Hematopoietic multipotent progenitor cell treated with erythropoietin and hydrocortisone succinate and interleukin-3 and kit ligand, for 4 days (in vitro differentiated cells): Measurements from ENCODE around the gene EPG5.
"Not testable (repeated sequence)": the region's sequence is repeated elsewhere in the genome, so short reads cannot be mapped to it uniquely, and the experiment has no call there.

Source experiments
- DNase-seq: peaks from one replicate; pipeline ENCODE4 v3.0.0-alpha.2; 2015

EPG5 gene

DNA sequence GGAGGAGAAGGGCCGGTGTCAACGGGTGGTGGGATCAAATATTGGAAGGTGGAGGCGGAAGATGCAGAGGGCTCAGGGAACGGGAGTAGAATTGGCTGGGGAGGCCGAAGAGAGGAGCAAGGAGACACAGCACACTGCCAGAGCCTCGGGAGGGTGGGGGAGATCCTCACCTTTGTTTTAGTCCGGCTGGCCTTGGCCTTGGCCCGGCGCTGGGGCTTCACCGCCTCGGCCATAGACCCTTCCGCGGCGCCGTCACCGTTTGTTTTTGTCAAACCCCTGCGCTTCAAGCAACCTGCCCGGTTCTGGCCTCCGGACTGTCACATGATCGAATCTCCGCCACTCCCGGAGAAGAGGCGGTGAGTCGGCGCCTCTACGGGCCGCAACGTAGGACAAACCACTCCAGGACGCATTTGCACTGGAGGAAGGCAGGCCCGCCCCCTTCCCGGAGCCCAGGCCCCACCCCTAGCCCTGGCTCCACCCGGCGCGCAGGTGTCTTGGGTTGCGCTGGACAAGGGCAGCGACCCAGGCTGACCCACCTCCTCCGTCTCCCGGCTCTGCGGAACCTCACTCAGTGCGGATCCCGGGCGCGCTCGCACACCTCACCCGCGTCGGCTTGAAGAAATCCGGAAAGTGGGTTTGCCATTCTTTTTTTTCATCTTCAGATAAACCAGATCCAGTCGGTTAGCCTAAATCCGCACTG is at the start of gene EPG5:
TSS of gene EPG5 (minus strand) at position 323 of the 700 bp plus-strand sequence. CDS start at position 233, 90 bp downstream.
- peak; percentile 98 for DNase-seq

DNA sequence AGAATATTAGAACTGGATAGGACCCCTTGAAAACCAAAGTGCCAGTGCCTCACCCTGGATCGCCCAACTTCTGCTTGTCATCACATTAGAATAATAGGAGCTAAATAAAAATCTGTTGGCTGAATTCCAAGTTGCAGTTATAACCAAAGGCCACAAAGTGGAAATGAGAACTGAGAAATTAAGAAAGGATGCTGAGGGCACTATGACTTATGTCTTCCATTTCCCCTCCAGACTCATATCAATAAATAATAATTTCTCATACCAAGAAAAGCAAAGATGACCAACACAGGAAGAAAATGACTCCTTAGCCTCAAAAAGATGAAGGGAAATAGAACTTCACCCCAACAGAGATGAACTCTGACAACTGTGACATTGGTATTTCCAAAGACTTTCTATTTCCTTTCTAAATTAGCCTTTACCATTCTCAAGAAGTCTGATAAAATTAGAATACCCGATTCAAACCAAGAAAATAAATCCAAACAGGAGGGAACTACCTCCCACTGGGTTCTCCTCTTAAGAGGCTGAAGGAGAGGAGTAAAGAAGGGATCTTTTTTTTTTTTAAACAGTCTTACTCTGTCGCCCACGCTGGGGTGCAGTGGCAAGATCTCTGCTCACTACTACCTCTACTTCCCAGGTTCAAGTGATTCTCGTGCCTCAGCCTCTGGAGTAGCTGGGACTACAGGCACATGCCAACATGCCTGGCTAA is 46.5 kb upstream of the EPG5 start:
- DNase-seq, result peak; percentile 75

DNA sequence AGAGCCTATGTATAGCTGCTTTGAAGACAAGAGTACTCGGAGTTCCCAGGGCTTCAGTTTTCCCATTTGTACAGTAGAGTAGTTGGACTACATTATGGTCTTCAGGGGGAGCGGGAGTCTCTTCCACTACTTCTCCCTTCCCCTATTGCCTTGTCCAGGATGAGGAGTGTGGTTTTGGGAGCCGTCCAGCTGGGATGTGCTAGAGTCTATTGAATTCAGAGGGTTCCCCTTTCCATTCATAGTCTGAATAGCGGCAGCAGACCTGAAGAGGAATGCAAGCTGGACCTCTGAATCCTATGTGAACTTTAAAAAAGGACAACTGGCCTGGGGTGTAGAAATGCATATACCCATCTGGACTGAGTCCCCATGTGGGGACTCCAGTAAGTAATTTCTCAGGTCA is 43.5 kb upstream of the EPG5 start:
- no peak for DNase-seq

DNA sequence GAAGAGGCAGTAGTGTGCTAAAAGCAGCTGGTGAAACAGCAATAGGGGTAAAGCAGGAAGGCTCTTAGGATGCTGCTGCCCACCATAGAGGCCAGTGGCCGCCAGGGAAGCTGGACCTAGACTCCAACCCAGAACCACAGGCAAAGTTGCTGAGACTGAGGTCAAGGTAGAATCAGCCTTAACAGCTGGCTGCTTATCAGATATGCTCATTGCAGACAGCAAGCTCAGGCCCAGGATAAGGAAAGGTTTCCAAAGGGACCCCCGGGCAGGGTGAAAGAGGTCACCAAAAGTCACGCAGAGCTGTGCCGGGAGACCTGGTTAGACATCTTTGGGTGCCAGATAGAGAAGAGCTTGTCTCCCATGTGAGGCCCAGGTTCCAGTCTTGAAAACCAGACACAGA is 42.9 kb upstream of the EPG5 start:
- DNase-seq, result no peak

DNA sequence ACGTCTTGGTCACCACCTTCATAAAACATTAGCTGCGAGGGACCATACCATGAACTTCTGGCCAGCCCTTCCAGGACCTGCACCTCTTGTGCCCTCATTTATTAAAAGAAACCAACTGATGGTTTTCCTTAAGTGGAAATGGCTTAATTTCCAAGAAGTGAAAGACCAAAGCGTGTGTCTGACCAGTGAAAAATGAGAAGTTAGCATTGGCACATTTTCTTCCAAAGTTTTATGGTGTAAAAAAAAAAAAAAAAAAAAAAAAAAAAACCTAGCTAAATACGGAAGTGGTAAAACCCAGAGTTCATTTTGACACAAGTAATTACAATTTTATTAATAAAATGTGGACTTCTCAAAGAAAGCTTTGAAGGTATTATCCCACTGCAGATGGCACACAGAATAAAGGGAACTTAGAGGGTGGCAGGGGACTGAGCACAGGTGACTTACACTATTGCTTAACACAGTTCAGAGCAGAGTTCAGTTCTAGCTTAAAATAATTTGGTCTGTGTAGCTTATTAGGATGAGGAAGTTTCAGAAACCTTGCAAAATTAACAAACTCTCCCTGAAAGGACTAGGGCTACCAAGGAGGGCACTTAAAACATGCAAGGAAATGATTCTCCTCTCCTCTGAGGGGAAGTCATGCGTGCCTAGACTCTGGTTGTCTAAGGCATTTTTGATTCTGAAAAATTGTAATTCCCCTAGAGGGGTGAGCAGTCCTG is 42.2 kb upstream of the EPG5 start:
- DNase-seq, result peak; percentile 72

GRCh38 chr18:46008531-46008930 is 41.4 kb upstream of the EPG5 start:
- no peak for DNase-seq

GRCh38 chr18:46007165-46007564 is 40.0 kb upstream of the EPG5 start:
- DNase-seq, result no peak

- no peak for DNase-seq
Observed at GRCh38 chr18:46002934-46003333, 35.8 kb upstream of the EPG5 start.

GRCh38 chr18:46001892-46002291 is 34.8 kb upstream of the EPG5 start:
- peak; percentile 33 for DNase-seq

DNA sequence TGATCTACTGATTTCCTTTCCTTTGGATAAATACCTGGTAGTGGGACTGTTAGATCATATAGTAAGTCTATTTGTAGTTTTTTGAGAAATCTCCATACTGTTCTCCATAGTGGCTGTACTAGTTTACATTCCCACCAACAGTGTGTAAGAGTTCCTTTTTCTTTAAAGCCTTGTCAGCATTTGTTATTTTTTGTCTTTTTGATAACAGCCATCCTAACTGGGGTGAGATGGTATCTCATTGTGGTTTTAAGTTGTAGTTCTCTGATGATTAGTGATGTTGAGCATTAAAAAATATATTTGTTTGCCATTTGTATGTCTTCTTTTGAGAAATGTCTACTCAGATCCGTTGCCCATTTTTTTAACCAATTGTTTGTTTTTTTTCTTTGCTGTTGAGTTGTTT is 33.9 kb upstream of the EPG5 start:
- DNase-seq, result peak; percentile 61

GRCh38 chr18:45999536-45999935 is 32.4 kb upstream of the EPG5 start:
- peak; percentile 74 for DNase-seq

DNA sequence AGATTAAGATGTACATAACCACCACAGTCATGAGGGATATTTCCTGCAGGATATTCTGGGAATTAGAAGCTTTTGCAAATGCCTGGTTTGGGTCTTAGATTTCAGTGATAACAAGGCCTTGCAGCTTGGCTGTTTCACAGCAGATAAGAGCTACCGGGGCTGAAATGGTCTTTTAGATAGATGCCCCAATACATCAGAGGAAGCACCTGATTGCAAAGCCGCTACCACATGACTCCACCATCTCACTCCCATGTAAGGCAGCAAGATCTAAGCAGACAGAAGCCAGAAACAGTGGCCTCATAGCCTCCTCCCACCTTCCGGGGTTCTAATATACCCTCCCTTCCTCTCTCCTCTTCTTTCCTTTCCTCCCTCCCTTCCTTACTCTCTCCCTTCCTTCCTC is 31.1 kb upstream of the EPG5 start:
- DNase-seq, result peak; percentile 87

GRCh38 chr18:45997700-45998151 is 30.6 kb upstream of the EPG5 start:
- peak; percentile 62 for DNase-seq

DNA sequence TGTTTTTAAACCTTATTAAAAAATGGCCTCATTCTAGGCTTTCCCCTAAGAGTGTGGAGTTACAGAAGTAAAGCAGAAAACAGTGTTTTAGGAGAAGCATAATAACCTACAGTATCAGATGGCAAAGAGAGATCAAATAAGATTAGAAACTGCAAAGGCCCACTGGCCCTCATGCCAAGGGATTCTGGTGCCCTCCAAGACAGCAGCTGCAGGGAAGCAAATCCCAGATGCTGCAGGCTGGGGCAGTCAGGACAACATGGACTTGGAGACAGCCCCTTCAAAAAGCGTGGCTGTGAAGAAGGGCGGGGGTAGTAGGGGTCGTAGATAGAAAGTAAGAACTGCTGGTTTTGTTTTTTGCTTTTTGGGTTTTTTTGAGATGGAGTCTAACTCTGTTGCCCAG is 28.3 kb upstream of the EPG5 start:
- DNase-seq, result no peak

DNA sequence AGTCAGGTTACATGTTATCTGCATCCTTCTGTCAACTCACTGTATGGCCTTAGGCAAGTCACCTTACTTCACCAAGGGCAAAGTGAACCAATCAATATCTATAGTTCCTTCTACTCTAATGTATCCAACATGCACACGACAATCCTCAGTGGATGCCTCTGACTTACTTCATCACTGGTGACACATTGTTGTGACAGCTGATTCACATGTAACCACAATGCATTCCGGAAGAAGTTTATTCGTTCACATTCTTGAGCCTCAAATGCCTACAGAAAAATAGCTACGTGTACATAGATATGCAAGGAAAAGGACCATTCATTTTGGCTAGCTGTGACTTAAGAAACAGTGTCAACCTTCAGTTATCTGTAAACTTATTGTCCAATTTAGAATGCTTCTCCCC is 26.3 kb upstream of the EPG5 start:
- DNase-seq, result no peak

DNA sequence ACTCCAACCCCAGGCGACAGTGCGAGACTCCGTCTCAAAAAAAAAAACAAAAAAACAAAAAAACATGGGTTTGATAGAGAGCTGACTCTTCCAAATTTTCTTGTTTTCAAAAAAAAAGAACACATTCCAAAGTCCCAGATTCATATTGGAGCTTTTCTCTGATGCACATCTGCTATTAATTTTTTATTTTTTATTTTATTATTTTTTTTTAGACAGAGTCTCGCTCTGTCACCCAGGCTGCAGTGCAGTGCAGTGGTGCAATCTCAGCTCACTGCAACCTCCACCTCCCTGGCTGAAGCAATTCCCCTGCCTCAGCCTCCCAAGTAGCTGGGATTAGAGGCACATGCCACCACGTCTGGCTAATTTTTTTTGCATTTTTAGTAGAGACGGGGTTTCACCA is 25.4 kb upstream of the EPG5 start:
- not testable (repeated sequence) for DNase-seq

- DNase-seq, result no peak
Observed at GRCh38 chr18:45991788-45992187, 24.7 kb upstream of the EPG5 start.

- no peak for DNase-seq
Observed at GRCh38 chr18:45984546-45985235, 17.6 kb upstream of the EPG5 start.

- DNase-seq, result no peak
Observed at GRCh38 chr18:45981821-45982220, 14.7 kb upstream of the EPG5 start.

- DNase-seq, result peak; percentile 39
Observed at GRCh38 chr18:45980229-45980628, 13.1 kb upstream of the EPG5 start.

DNA sequence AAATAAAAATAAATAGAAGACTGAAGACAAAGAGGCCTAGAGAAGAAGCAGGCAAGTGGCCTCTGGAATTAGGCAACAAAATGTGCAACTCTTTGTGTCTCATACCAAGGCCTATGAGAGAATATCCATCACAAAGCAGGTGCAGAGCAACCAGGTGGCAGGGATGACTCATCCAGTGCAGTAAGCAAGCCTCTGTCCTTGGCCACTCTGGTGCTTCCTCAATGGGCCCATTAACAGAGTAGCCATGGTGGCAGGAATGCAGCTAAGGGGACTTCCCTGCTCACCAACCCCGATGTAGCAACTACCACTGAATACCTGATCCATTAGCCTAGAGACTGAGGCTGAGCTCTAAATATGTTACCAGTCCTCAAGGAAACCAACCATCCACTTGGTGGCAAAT is 11.0 kb upstream of the EPG5 start:
- no peak for DNase-seq

- no peak for DNase-seq
Observed at GRCh38 chr18:45976974-45977373, 9.8 kb upstream of the EPG5 start.

DNA sequence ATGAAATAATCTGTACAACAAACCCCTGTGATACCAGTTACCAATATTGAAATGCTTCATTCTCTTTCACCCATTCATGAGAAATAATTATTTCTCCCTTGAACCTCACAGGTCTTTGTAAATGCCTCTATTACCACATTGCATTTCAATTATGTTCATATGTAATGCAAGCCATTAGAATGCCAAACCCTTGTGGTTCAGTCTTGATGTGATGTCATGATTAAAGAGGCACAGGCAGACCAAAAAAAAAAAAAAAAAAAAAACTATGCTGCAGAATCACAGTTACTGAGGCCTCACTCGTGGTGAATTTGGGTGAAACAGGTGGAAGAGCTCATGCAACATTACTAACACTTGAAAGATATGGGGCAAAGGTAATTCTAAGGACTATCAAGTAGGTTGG is 9.4 kb upstream of the EPG5 start:
- DNase-seq, result peak; percentile 62
